ENCODE data around the gene PDXP. TPM values are rescaled to one million over a fixed set of nuclear protein-coding genes. Genes with fewer than 3 reads are reported as not detected.
"Not testable (repeated sequence)": the region's sequence is repeated elsewhere in the genome, so short reads cannot be mapped to it uniquely, and the experiment has no call there.

Gene PDXP
- total and polyA plus RNA-seq, 4 donors = 23.4 to 42.2 (median 28.5) TPM

DNA sequence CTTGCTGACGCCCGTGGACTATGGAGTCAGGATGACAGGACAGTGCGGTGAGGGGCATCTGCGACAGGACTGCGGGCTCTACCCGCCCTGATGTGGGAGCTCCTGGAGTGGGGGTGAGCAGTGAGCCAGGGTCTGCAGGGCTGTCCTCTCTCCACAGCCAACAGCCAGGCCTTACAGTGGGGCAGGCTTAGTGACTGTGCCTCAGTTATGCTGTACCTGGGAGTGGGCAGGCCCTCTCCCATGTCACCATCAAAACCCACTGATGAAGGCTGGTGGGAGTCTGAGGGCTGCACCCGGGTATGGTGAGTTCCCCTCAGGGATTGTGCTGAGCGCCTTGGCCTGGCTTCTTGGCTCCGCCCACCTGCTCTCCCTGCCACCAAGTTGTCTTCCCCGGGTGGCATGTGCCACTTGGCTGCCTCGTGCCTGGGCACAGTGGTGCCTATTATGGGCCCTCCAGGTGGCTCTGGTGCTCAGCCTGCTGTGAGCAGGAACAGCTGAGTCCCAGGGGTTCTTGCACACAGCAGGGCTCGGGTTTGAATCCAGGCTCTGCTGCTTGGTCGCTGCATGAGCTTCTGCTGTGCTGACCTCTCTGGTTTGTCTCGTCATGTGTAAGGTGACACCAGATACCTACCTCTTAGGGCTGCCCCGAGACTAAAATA, 34.2 kb downstream of the PDXP start:
- no peak for TF ChIP-seq RAD21 (IDR thresholded peaks at IDR 0.05)
- no peak for TF ChIP-seq REST (IDR thresholded peaks at IDR 0.05)
- no peak for TF ChIP-seq RXRA (IDR thresholded peaks at IDR 0.05)
- TF ChIP-seq YY1 (IDR thresholded peaks at IDR 0.05) = no peak
- TF ChIP-seq TAF1 (conservative IDR thresholded peaks at IDR 0.05) = no peak
- no peak for TF ChIP-seq EGR1 (IDR thresholded peaks at IDR 0.05; ENCODE audit: low read depth in 2 of 2)
- no peak for TF ChIP-seq JUND (IDR thresholded peaks at IDR 0.05)
- no peak for TF ChIP-seq FOXA1 (IDR thresholded peaks at IDR 0.05)
- TF ChIP-seq HNF4A (conservative IDR thresholded peaks at IDR 0.05) = no peak
- TF ChIP-seq HNF4G (IDR thresholded peaks at IDR 0.05) = no peak
- TF ChIP-seq, protein P1, sequence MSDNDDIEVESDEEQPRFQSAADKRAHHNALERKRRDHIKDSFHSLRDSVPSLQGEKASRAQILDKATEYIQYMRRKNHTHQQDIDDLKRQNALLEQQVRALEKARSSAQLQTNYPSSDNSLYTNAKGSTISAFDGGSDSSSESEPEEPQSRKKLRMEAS (IDR thresholded peaks at IDR 0.05) = no peak
- no peak for TF ChIP-seq FOXA2 (IDR thresholded peaks at IDR 0.05)
- TF ChIP-seq, protein P2, sequence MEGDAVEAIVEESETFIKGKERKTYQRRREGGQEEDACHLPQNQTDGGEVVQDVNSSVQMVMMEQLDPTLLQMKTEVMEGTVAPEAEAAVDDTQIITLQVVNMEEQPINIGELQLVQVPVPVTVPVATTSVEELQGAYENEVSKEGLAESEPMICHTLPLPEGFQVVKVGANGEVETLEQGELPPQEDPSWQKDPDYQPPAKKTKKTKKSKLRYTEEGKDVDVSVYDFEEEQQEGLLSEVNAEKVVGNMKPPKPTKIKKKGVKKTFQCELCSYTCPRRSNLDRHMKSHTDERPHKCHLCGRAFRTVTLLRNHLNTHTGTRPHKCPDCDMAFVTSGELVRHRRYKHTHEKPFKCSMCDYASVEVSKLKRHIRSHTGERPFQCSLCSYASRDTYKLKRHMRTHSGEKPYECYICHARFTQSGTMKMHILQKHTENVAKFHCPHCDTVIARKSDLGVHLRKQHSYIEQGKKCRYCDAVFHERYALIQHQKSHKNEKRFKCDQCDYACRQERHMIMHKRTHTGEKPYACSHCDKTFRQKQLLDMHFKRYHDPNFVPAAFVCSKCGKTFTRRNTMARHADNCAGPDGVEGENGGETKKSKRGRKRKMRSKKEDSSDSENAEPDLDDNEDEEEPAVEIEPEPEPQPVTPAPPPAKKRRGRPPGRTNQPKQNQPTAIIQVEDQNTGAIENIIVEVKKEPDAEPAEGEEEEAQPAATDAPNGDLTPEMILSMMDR (IDR thresholded peaks at IDR 0.05; ENCODE audit: low read depth, low read length, missing input control) = no peak
- TF ChIP-seq SP1 (IDR thresholded peaks at IDR 0.05) = no peak
- TF ChIP-seq, protein P3, sequence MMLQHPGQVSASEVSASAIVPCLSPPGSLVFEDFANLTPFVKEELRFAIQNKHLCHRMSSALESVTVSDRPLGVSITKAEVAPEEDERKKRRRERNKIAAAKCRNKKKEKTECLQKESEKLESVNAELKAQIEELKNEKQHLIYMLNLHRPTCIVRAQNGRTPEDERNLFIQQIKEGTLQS (IDR thresholded peaks at IDR 0.05) = no peak
- TF ChIP-seq NR2F2 (IDR thresholded peaks at IDR 0.05) = no peak
- no peak for TF ChIP-seq ZBTB33 (IDR thresholded peaks at IDR 0.05)
- no peak for TF ChIP-seq GABPA (IDR thresholded peaks at IDR 0.05 in 1 of 2, conservative IDR thresholded peaks at IDR 0.05 in 1 of 2)
- H3K36me3 ChIP-seq (ENCODE audit: control insufficient read depth in 4 of 4, insufficient read depth in 3 of 4, low read depth in 1 of 4, low read length in 3 of 4) = peaks cover 13 to 35% (median 25%) of the 10 kb centered on the region in 4 donors
- DNase-seq (ENCODE audit: low spot score) = no peak
- no peaks in the 10 kb centered on the region for H3K9me3 ChIP-seq (ENCODE audit: control insufficient read depth in 4 of 4, low read length in 3 of 4)
- WGBS = 97% methylated on average over 15 of the region's 15 CpGs
- no peak overlapping the region for H3K9ac ChIP-seq (ENCODE audit: low read depth in 1 of 2, low read length in 2 of 2)
- no peaks in the 10 kb centered on the region for H3K27me3 ChIP-seq (ENCODE audit: control insufficient read depth in 4 of 4, insufficient read depth in 4 of 4, low read length in 3 of 4)
- H3K4me1 ChIP-seq (ENCODE audit: control insufficient read depth in 4 of 4, insufficient read depth in 4 of 4, low read length in 3 of 4) = peaks cover 0 to 4% (median under 1%) of the 10 kb centered on the region in 4 donors
- H3K4me3 ChIP-seq (ENCODE audit: low read depth in 1 of 3, low read length in 3 of 3) = no peak overlapping the region
- no peak overlapping the region for H3K27ac ChIP-seq (ENCODE audit: low read depth in 1 of 2, low read length in 2 of 2)

- not testable (repeated sequence) for H3K27ac ChIP-seq (ENCODE audit: low read depth in 1 of 2, low read length in 2 of 2); H3K9ac ChIP-seq (ENCODE audit: low read depth in 1 of 2, low read length in 2 of 2); H3K4me3 ChIP-seq (ENCODE audit: low read depth in 1 of 3, low read length in 3 of 3); H3K4me1 ChIP-seq (ENCODE audit: control insufficient read depth in 4 of 4, insufficient read depth in 4 of 4, low read length in 3 of 4); DNase-seq (ENCODE audit: low spot score); H3K9me3 ChIP-seq (ENCODE audit: control insufficient read depth in 4 of 4, low read length in 3 of 4); H3K27me3 ChIP-seq (ENCODE audit: control insufficient read depth in 4 of 4, insufficient read depth in 4 of 4, low read length in 3 of 4)
- H3K36me3 ChIP-seq (ENCODE audit: control insufficient read depth in 4 of 4, insufficient read depth in 3 of 4, low read depth in 1 of 4, low read length in 3 of 4) = peaks cover 10 to 29% (median 22%) of the 10 kb centered on the region in 4 donors
- 84% methylated on average over 7 of the region's 7 CpGs for WGBS
These were observed 35.6 kb downstream of the PDXP start for GRCh38 chr22:37694131-37694530.

DNA sequence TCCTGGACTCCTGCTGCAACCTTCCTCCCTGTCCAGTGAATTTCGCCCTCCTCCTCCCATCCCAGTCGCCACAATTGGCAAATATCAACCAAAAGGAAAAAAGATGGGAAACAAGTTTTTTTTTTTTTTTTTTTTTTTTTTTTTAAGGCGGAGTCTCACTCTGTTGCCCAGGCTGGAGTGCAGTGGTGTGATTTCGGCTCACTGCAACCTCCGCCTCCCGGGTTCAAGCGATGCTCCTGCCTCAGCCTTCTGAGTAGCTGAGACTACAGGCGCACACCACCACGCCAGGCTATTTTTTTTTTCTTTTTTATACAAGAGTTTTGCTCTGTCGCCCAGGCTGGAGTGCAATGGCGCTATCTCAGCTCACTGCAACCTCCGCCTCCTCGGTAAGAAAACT, 37.7 kb downstream of the PDXP start:
- 52% methylated on average over 13 of the region's 13 CpGs for WGBS
- H3K27ac ChIP-seq (ENCODE audit: low read depth in 1 of 2, low read length in 2 of 2); H3K9me3 ChIP-seq (ENCODE audit: control insufficient read depth in 4 of 4, low read length in 3 of 4); H3K4me3 ChIP-seq (ENCODE audit: low read depth in 1 of 3, low read length in 3 of 3); DNase-seq (ENCODE audit: low spot score); H3K4me1 ChIP-seq (ENCODE audit: control insufficient read depth in 4 of 4, insufficient read depth in 4 of 4, low read length in 3 of 4); H3K27me3 ChIP-seq (ENCODE audit: control insufficient read depth in 4 of 4, insufficient read depth in 4 of 4, low read length in 3 of 4); H3K9ac ChIP-seq (ENCODE audit: low read depth in 1 of 2, low read length in 2 of 2): not testable (repeated sequence)
- H3K36me3 ChIP-seq (ENCODE audit: control insufficient read depth in 4 of 4, insufficient read depth in 3 of 4, low read depth in 1 of 4, low read length in 3 of 4) = peaks cover 9 to 17% (median 13%) of the 10 kb centered on the region in 4 donors

Data from liver (tissue), 9 donors.